H1 (cell line): Measurements from ENCODE around the gene ICAM3.

Source experiments
- CEBPB ChIP-seq: IDR thresholded peaks from 2 replicates; pipeline ENCODE4 v1.6.1; 2012; ENCODE audit warnings: low read depth, low read length
- CHD1 ChIP-seq: IDR thresholded peaks from 2 replicates; pipeline ENCODE4 v1.6.1; 2012; ENCODE audit warnings: low read depth, low read length, improper control_type of control experiment
- CTBP2 ChIP-seq: IDR thresholded peaks from 2 replicates; pipeline ENCODE4 v1.7.0; 2011; ENCODE audit warnings: borderline replicate concordance, mild to moderate bottlenecking, moderate library complexity, mixed read lengths, low read length; ENCODE audit not compliant: insufficient read depth, insufficient read length
- CTCF ChIP-seq, 3 experiments: IDR thresholded peaks; 1 replicate in 2 of 3; 2 replicates in 1 of 3; pipeline versions ENCODE4 v1.5.1 to v1.6.1; 2011; ENCODE audit warnings: low read length in 3 of 3, mild to moderate bottlenecking in 3 of 3, inconsistent platforms in 2 of 3, low read depth in 1 of 3, moderate library complexity in 1 of 3; ENCODE audit not compliant: insufficient read depth in 1 of 3; ENCODE audit errors: control extremely low read depth in 1 of 3
- EP300 ChIP-seq, 2 experiments: IDR thresholded peaks; 1 replicate in 1 of 2; 2 replicates in 1 of 2; pipeline ENCODE4 v1.6.1; 2011 to 2012; ENCODE audit warnings: low read depth in 2 of 2, low read length in 2 of 2, mild to moderate bottlenecking in 2 of 2, borderline replicate concordance in 1 of 2, inconsistent platforms in 1 of 2, moderate library complexity in 1 of 2
- EZH2 ChIP-seq: fragments of 200-600 bp; sonication (generic); IDR thresholded peaks from 2 replicates; pipeline ENCODE4 v1.7.1; 2012; ENCODE audit warnings: low read depth, mild to moderate bottlenecking, moderate library complexity, low read length, inconsistent platforms; ENCODE audit not compliant: severe bottlenecking
- JUND ChIP-seq: IDR thresholded peaks from 2 replicates; pipeline ENCODE4 v1.6.1; 2011; ENCODE audit warnings: mild to moderate bottlenecking, improper control_type of control experiment, low read length
- POLR2A ChIP-seq, 2 experiments: IDR thresholded peaks; 1 replicate in 1 of 2; 2 replicates in 1 of 2; pipeline ENCODE4 v1.6.1; 2011; ENCODE audit warnings: low read depth in 2 of 2, low read length in 2 of 2, mild to moderate bottlenecking in 2 of 2; ENCODE audit errors: control extremely low read depth in 1 of 2
- RNF2 ChIP-seq: fragments of 200-900, 300-1000 bp; sonication (generic); IDR thresholded peaks from 2 replicates; pipeline ENCODE4 v1.7.1; 2016; ENCODE audit warnings: borderline replicate concordance, low read depth, mild to moderate bottlenecking, antibody characterized with exemption, low read length; ENCODE audit not compliant: poor library complexity, severe bottlenecking; ENCODE audit errors: missing control alignments
- SP2 ChIP-seq: IDR thresholded peaks from 2 replicates; pipeline ENCODE4 v1.6.1; 2012; ENCODE audit warnings: mild to moderate bottlenecking, low read length, inconsistent platforms
- TEAD4 ChIP-seq: IDR thresholded peaks from 2 replicates; pipeline ENCODE4 v1.6.1; 2012; ENCODE audit warnings: low read depth, low read length, inconsistent platforms, mixed read lengths

- no peak for TF ChIP-seq CEBPB
- TF ChIP-seq TEAD4 = peak; percentile 97
- no peak for TF ChIP-seq EZH2
- TF ChIP-seq CTCF (IDR thresholded peaks at IDR 0.05; ENCODE audit: control extremely low read depth in 1 of 3, insufficient read depth in 1 of 3, low read depth in 1 of 3, low read length in 3 of 3) = peak; percentile 82 to 94 (median 94)
- no peak for TF ChIP-seq RNF2
- no peak for TF ChIP-seq EP300 (IDR thresholded peaks at IDR 0.05; ENCODE audit: borderline replicate concordance in 1 of 2, low read depth in 2 of 2, low read length in 2 of 2)
- no peak for TF ChIP-seq JUND
- no peak for TF ChIP-seq CHD1
- TF ChIP-seq POLR2A (IDR thresholded peaks at IDR 0.05; ENCODE audit: control extremely low read depth in 1 of 2, low read depth in 2 of 2, low read length in 2 of 2) = no peak
- TF ChIP-seq SP2 = no peak
- no peak for TF ChIP-seq CTBP2
Observed at GRCh38 chr19:10388957-10389356, 49.5 kb upstream of the ICAM3 start.
